Left ventricle myocardium inferior (tissue), 1 donor: Measurements from ENCODE around the gene KCND3. TPM values are rescaled to one million over a fixed set of nuclear protein-coding genes. Genes with fewer than 3 reads are reported as not detected.

Source experiments
- DNase-seq: peaks from one replicate; pipeline ENCODE4 v3.0.0-alpha.2; 2020
- H3K27ac ChIP-seq: fragments of 200-600 bp; replicated peaks from 2 replicates; pipeline ENCODE4 v1.8.0; 2021
- H3K27me3 ChIP-seq: fragments of 200-600 bp; 2 replicates; pipeline ENCODE4 v1.8.0; 2021; ENCODE audit warnings: low read depth
- H3K36me3 ChIP-seq: fragments of 200-600 bp; 2 replicates; pipeline ENCODE4 v1.8.0; 2021
- H3K4me1 ChIP-seq: fragments of 200-600 bp; 2 replicates; pipeline ENCODE4 v1.8.0; 2021
- H3K4me3 ChIP-seq: fragments of 200-600 bp; 2 replicates; pipeline ENCODE4 v1.8.0; 2021; ENCODE audit warnings: mild to moderate bottlenecking, moderate library complexity
- H3K9me3 ChIP-seq: fragments of 200-600 bp; replicated peaks from 2 replicates; pipeline ENCODE4 v1.8.0; 2021
- CTCF ChIP-seq: fragments of 200-600 bp; IDR thresholded peaks from 2 replicates; pipeline ENCODE4 v1.8.0; 2021; ENCODE audit warnings: antibody characterized with exemption, mild to moderate bottlenecking, borderline replicate concordance
- intact Hi-C: fragments of 100-400 bp; cut with micrococcal nuclease; formaldehyde crosslinking; loops from one replicate; pipeline ENCODE4 v1.11.0; 2022
- total RNA-seq: library from RNA; stranded (reverse); fragmentation: NEBNext Ultra II Directional; extraction: Animal tissue kit (Norgen Biotek cat#: 25700); gene quantifications from one replicate; pipeline ENCODE4 v1.2.1, GENCODE V29; 2021
- donor health status: DM: no; HTN: yes; CAD: no; lungs with severe emphysema.

The KCND3 gene
- total RNA-seq, 1 donor from 2014 or later, result 19.2 TPM

- Histone ChIP-seq H3K4me1 (peaks cover 76% of the 10 kb centered on the region), H3K27me3 (peaks cover 40% of the 10 kb centered on the region)
- intact Hi-C loops, result no loop called here
These were observed 570 bp downstream of the KCND3 start for GRCh38 chr1:111988743-111989453.

GRCh38 chr1:111988377-111988742 lies 1.1 kb downstream of the KCND3 start:
- no peak for DNase-seq
- Histone ChIP-seq H3K9me3 (no peaks in the 10 kb centered on the region), H3K27me3 (peaks cover 40% of the 10 kb centered on the region), H3K36me3 (no peaks in the 10 kb centered on the region), H3K27ac (peak overlapping the region; percentile 86), H3K4me3 (peak overlapping the region; percentile 75), H3K4me1 (peaks cover 77% of the 10 kb centered on the region)
- intact Hi-C loops, result no loop called here
- TF ChIP-seq CTCF, result no peak

More at GRCh38 chr1:111988743-111989453, 570 bp downstream of the KCND3 start:
- TF ChIP-seq CTCF, result no peak
- Histone ChIP-seq H3K4me3 (peak overlapping the region; percentile 75), H3K27ac (peak overlapping the region; percentile 86), H3K36me3 (no peaks in the 10 kb centered on the region), H3K9me3 (no peaks in the 10 kb centered on the region)
- peak; percentile 31 for DNase-seq

- DNase-seq, result peak; percentile 59
- Histone ChIP-seq H3K9me3 (no peaks in the 10 kb centered on the region), H3K36me3 (no peaks in the 10 kb centered on the region), H3K4me1 (peaks cover 71% of the 10 kb centered on the region), H3K27me3 (peaks cover 34% of the 10 kb centered on the region), H3K4me3 (peak overlapping the region; percentile 75), H3K27ac (peak overlapping the region; percentile 86)
- intact Hi-C loops, result no loop called here
- no peak for TF ChIP-seq CTCF
These were observed 2.0 kb downstream of the KCND3 start for GRCh38 chr1:111987502-111987901.

- Histone ChIP-seq H3K36me3 (peaks cover 9% of the 10 kb centered on the region), H3K4me3 (no peak overlapping the region), H3K27me3 (peaks cover 1% of the 10 kb centered on the region), H3K4me1 (peaks cover 59% of the 10 kb centered on the region), H3K27ac (no peak overlapping the region), H3K9me3 (no peaks in the 10 kb centered on the region)
- intact Hi-C loops, result no loop called here
- no peak for DNase-seq
- TF ChIP-seq CTCF, result no peak
These were observed 6.0 kb downstream of the KCND3 start for GRCh38 chr1:111983500-111983899.

- no peaks in the 10 kb centered on the region for H3K27me3 ChIP-seq
- H3K27ac ChIP-seq, result no peak overlapping the region
- TF ChIP-seq CTCF, result no peak
- intact Hi-C loops, result no loop called here
- no peak for DNase-seq
- no peaks in the 10 kb centered on the region for H3K9me3 ChIP-seq
- no peak overlapping the region for H3K4me3 ChIP-seq
- peaks cover 69% of the 10 kb centered on the region for H3K4me1 ChIP-seq
- peaks cover 9% of the 10 kb centered on the region for H3K36me3 ChIP-seq
These were observed 7.0 kb downstream of the KCND3 start for GRCh38 chr1:111982428-111982827.
